GM18861 (cell line): ENCODE measurements around the gene IL32.
A peak's percentile ranks its signal among the peaks of the same experiment; 100 is the strongest.

ENCODE experiments used
- ATAC-seq: cut with Tn5 transposase; IDR thresholded peaks from one replicate; pipeline ENCODE4 v1.9.1; 2021; ENCODE audit not compliant: unreplicated experiment

Gene IL32

GRCh38 chr16:3065069-3065741 lies at the start of gene IL32:
IL32 (plus strand) TSS chr16:3065640; CDS start chr16:3065812, 172 bp downstream.
- no peak for ATAC-seq

- ATAC-seq: no peak
Observed at GRCh38 chr16:3015865-3016521, 49.4 kb upstream of the IL32 start.

- no peak for ATAC-seq
Observed at GRCh38 chr16:3017344-3017743, 48.1 kb upstream of the IL32 start.

GRCh38 chr16:3017794-3018506 lies 47.5 kb upstream of the IL32 start, which contains the start of gene CLDN6:
CLDN6 (minus strand) TSS chr16:3018183; CDS start chr16:3016021, 2,162 bp downstream.
- ATAC-seq: no peak

- no peak for ATAC-seq
Observed at GRCh38 chr16:3019594-3020246, 45.7 kb upstream of the IL32 start.

GRCh38 chr16:3020247-3020603 lies 45.2 kb upstream of the IL32 start, which contains the start of gene TNFRSF12A:
TNFRSF12A (plus strand) TSS chr16:3020368; CDS start chr16:3020398, 30 bp downstream.
- ATAC-seq: no peak

- no peak for ATAC-seq
Observed at GRCh38 chr16:3020604-3021448, 44.6 kb upstream of the IL32 start.

GRCh38 chr16:3021449-3022207 lies 43.8 kb upstream of the IL32 start:
- ATAC-seq: no peak

GRCh38 chr16:3022208-3022683 lies 43.2 kb upstream of the IL32 start:
- no peak for ATAC-seq

- no peak for ATAC-seq
Observed at GRCh38 chr16:3022684-3023414, 42.6 kb upstream of the IL32 start.

GRCh38 chr16:3023415-3023668 lies 42.1 kb upstream of the IL32 start:
- ATAC-seq: no peak

GRCh38 chr16:3023669-3024478 lies 41.6 kb upstream of the IL32 start, which contains the start of the genes HCFC1R1 and THOC6:
HCFC1R1 (minus strand) TSS chr16:3023942; CDS start chr16:3023941, 1 bp downstream.
THOC6 (plus strand) TSS chr16:3024035; CDS start chr16:3024327, 292 bp downstream.
- peak; percentile 61 for ATAC-seq

- no peak for ATAC-seq
Observed at GRCh38 chr16:3025032-3026002, 40.1 kb upstream of the IL32 start.

GRCh38 chr16:3026003-3026378 lies 39.4 kb upstream of the IL32 start:
- no peak for ATAC-seq

GRCh38 chr16:3026609-3027488 lies 38.6 kb upstream of the IL32 start:
- ATAC-seq: no peak

- ATAC-seq: no peak
Observed at GRCh38 chr16:3027489-3027795, 38.0 kb upstream of the IL32 start.
